Measurements from ENCODE around the gene GRIP1.

Gene GRIP1

GRCh38 chr12:66397574-66398290, 281.1 kb downstream of the GRIP1 start:
- DNase-seq (ENCODE audit: low read depth in 2 of 2, low spot score in 1 of 2): no peak

DNA sequence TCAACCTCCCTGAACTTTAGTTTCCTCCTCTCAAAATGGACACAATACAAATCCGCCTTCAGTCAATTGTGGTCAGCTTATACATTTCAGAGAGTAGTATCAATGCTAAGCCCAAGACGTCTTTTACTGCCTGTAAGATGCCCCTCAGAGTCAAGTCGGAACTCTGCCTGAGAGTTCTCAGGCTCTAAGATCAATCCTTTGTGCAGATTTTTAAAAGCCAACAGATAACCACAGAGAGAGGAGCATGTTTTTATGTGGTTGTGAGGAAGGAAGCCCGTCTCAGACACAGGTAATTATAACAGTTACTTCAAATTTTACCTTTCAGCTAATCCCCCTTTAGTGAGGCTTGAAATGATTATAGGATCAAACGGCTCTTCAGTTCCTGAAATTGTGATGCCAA, 285.0 kb downstream of the GRIP1 start:
- no peak for DNase-seq (ENCODE audit: low read depth in 2 of 2, low spot score in 1 of 2)

DNA sequence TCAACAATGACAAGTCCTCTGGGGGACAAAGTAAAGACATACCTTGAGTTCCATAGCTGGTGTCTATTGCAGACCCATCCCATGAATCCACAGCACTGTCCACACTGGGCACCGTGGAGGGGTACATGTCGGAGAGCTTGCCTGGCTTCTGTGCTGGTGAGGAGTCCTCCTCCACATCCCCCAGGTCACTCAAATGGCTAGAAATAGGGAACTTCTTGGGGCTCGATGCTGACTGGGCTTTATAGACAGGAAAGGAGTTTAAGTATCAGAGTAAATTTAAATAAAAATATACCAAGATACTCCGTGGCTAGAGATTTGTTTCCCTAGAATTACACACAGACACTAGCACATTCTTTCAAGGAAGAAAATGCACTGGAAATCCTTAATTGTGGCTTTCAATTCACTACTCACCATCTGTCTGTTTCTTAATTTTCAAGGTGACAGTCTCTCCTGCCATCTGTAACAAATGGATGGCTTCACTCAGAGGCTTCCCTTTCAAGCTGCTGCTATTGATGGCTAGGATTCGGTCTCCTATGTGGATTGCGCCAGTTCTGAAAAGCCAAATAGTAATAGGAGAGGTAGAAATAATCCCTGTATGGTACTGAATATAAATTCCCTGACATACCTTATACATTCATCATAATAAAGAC, 286.5 kb downstream of the GRIP1 start:
- no peak for DNase-seq (ENCODE audit: low read depth in 2 of 2, low spot score in 1 of 2)

DNA sequence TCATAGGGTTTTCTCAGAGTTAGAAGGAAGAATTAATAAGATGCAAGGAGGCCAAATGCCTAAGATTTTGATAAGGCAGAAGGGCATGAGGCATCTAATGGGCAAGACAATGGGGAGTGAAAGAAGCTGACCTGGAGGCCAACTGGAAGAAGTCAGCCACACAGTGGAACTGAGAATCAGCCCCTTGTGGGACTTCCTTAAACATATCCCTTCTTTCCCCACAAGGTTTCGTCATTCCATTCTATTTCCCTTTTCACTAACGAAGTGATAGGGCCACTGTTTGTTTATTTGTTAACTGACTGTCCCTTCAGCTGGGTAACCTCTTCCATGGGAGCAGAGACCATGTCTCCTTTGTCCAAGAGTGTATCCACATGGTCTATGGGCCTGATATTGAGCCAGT, 290.4 kb downstream of the GRIP1 start:
- no peak for DNase-seq (ENCODE audit: low read depth in 2 of 2, low spot score in 1 of 2)

- DNase-seq (ENCODE audit: low read depth in 2 of 2, low spot score in 1 of 2): no peak
Measured at GRCh38 chr12:66387117-66387516, 291.8 kb downstream of the GRIP1 start.

DNA sequence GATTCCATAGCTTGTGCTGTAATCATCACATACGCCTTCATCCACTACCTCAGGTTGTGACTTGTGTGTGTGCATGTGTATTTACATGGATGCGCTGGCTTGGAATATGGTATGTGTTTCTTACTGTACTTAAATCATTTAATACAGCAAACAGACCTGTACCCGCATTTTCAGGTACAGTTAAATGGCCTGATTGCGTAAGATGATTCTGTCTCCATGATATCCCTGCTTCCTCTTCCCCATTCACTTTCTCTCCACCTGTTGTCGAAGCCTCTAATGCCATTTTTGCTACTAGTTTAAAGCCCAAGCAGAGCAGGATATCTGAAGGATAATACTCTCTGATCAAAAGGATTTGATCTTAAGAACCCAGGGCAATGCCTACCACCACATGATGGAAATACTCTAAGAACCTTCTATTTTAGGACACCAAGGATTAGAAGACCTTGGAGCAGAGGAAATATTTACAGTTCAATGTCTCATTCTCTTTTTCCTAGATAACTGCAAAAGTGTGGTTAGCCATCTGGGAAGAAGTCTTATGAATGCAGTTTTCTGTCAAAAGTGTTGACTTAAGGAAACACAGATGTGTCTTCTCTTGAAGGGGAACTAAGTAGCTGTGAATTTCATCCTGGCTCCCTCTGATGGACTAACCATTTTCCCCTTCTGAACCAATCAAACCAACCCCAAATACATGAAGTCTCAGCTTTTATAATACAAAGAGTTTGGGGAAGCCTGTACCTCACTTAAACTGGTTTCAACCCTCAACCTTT, 297.9 kb downstream of the GRIP1 start:
- no peak for DNase-seq (ENCODE audit: low read depth in 2 of 2, low spot score in 1 of 2)

GRCh38 chr12:66379616-66380015, 299.3 kb downstream of the GRIP1 start:
- DNase-seq (ENCODE audit: low read depth in 2 of 2, low spot score in 1 of 2): no peak

- DNase-seq (ENCODE audit: low read depth in 2 of 2, low spot score in 1 of 2): no peak
Measured at GRCh38 chr12:66375560-66375959, 303.3 kb downstream of the GRIP1 start.

- DNase-seq (ENCODE audit: low read depth in 2 of 2, low spot score in 1 of 2): no peak
Measured at GRCh38 chr12:66371982-66372381, 306.9 kb downstream of the GRIP1 start.

GRCh38 chr12:66367015-66367667, 311.7 kb downstream of the GRIP1 start:
- no peak for DNase-seq (ENCODE audit: low read depth in 2 of 2, low spot score in 1 of 2)

GRCh38 chr12:66365718-66366490, 313.0 kb downstream of the GRIP1 start:
- DNase-seq (ENCODE audit: low read depth in 2 of 2, low spot score in 1 of 2): no peak

DNA sequence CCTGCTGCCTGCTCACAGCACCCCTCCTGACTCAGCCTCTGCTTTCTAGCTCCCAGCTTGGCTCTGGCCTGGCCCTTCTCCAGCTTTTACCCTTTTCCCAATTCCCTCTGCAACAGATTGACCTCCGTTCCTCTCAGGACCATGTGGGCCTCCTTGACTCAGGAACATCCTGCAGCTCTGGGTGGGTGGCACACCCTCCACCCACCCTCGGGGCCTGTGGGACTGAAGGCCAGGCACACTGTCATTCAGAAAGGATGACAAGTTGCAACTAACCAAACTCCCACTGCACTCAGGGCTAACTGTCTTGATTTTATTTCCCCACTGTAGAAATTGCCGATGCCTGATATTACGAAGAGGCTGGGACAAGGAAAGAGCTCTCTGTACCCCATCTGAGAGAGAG, 317.2 kb downstream of the GRIP1 start:
- no peak for DNase-seq (ENCODE audit: low read depth in 2 of 2, low spot score in 1 of 2)

- no peak for DNase-seq (ENCODE audit: low read depth in 2 of 2, low spot score in 1 of 2)
Measured at GRCh38 chr12:66359300-66359699, 319.6 kb downstream of the GRIP1 start.

DNA sequence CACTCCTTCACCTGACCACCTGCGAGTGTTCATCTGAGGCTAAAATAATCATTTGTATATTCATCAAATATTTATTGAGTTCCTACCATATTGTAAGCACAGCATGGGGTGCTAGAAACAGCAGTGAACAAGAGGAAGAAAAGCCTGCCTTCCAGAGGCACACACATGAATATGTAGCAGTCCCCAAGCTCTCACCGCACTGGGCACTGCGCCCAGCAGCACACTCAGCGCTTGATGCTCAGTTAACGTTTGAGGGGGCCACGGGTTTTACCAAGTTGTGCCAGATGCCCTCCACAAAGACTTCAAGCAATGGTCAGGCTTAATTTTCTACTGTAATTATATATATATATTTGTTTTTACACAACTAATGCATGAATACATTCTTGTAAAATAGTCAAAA, 324.6 kb downstream of the GRIP1 start:
- DNase-seq (ENCODE audit: low read depth in 2 of 2, low spot score in 1 of 2): no peak

DNA sequence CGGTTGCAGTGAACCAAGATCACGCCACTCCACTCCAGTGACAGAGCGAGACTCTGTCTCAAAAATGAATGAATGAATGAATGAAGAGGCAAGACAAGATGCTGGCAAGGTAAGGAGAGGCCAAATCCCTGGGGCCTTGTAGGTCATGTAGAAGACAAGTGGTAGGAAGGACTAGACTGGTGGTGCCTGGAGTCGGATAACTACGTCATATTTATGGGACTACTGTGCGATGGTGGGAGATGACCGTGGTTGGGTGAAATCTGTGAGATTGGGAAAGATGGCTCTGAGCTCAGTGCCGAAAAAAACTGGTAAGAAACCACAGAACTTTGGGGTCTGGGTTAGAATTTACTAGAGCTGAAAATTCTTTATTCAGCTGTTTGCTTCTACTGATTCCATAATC, 326.0 kb downstream of the GRIP1 start:
- no peak for DNase-seq (ENCODE audit: low read depth in 2 of 2, low spot score in 1 of 2)

- DNase-seq (ENCODE audit: low read depth in 2 of 2, low spot score in 1 of 2): no peak
Measured at GRCh38 chr12:66352197-66352596, 326.7 kb downstream of the GRIP1 start.

DNA sequence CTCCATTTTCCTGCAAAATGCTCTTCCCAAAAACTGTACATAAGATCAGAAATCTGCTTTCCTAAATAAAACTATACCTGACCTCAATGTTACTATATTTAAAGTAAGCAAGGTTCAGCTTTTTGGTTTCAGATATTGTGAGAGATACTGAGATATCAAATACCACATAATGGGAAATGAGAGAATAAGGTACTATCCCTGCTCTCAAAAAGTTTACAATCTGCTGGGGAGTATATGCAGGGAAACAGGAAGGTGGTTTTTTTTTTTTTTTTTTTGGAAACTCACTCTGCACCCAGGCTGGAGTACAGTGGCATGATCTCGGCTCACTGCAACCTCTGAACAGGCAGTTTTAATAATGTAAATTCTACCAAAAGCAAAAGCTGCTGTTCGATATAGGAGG, 327.6 kb downstream of the GRIP1 start:
- DNase-seq (ENCODE audit: low read depth in 2 of 2, low spot score in 1 of 2): no peak

DNA sequence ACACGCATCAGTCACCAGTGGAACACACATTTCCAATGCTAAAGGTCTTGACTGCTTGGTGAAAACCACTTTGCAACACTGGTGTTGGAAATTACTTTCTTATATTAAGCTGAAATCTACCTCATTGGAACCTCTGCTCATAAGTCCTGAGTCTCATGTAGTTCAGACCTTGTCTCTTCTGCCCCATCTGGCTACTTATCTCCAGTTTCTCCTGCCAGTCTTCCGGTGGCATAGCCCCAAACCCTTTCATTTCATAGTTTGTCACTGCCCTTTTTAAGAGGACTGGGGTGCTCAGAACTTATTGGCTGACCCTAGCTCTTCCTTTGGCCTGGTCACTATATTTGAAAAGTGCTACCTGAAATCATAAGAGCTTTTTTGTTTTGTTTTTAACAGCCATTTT, 332.9 kb downstream of the GRIP1 start:
- DNase-seq (ENCODE audit: low read depth in 2 of 2, low spot score in 1 of 2): no peak

DNA sequence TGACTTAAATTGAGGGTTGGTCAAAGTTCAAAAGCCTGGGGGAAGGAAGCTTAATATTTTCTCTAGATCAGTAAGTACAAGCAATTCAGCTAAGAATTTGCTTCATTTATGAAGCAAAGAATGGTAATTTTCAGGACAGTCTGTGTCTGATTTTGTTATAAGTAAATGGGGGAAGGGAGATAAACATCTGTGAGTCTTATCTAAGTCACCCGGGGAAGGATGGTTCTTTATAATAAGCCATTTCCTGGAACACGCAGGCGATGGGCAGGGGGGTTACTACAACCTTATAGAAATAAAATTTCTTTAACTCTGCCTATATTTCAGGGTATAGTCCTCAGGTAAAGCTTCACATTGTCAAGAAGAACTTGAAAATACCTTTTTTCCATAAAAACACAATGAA, 333.7 kb downstream of the GRIP1 start:
- no peak for DNase-seq (ENCODE audit: low read depth in 2 of 2, low spot score in 1 of 2)

DNA sequence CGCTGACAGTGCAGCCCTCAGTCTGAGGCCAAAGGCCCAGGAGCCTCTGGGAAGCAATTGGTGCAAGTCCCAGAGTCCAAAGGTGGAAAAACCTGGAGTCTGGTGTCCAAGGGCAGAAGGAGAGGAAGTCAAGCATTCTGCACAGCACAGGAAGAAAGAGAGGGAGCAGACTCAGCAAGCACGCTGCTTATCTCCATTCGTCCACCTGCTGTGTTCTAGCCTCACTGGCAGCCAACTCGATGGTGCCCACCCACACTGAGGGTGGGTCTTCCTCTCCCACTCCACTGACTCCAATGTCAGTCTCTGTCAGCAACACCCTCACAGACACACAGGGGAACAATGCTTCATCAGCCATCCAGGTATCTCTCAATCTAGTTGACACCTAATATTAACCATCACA, 337.8 kb downstream of the GRIP1 start:
- no peak for DNase-seq (ENCODE audit: low read depth in 2 of 2, low spot score in 1 of 2)

DNA sequence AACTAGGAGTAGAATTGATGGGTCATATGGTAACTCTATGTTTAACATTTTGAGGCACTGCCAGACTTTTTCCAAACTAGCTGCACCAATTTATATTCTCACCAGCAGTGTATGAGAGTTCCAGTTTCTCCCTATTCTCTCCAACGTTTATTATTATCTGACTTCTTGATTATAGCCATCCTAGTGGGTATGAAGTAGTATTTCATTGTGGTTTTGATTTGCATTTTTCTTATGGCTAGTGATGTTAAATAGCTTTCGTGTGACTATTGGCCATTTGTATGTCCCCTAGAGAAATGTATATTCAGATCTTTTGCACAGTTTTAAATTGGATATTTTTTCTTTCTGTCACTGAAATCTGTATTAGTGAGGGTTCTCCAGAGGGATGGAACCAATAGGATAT, 338.7 kb downstream of the GRIP1 start:
- DNase-seq (ENCODE audit: low read depth in 2 of 2, low spot score in 1 of 2): no peak

All from stimulated activated CD8-positive, alpha-beta memory T cell treated with anti-CD3 and anti-CD28 coated beads, Interleukin-4, amount 100 ng/mL, for 4 hours (primary cell).